HG02623 (cell line): Measurements from ENCODE around the gene HMGA1.
"Not testable (repeated sequence)": the region's sequence is repeated elsewhere in the genome, so short reads cannot be mapped to it uniquely, and the experiment has no call there.

ENCODE experiments used
- ATAC-seq: cut with Tn5 transposase; IDR thresholded peaks from one replicate; pipeline ENCODE4 v1.9.1; 2021; ENCODE audit warnings: moderate library complexity; ENCODE audit not compliant: unreplicated experiment

HMGA1 gene

DNA sequence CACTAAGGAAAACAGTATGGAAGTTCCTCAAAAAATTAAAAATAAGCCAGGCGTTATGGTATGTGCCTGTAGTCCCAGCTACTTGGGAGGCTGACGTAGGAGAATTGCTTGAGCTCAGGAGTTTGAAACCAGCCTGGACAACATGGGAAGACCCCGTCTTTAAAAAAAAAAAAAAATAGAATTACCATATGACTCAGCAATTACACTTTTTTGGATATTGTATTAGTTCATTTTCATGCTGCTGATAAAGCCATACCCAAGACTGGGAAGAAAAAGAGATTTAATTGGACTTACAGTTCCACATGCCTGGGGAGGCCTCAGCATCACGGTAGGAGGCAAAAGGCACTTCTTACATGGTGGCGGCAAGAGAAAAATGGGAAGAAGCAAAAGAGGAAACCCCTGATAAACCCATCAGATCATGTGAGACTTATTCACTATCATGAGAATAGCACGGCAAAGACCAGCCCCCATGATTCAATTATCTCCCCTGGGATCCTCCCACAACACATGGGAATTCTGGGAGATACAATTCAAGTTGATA, 22.9 kb downstream of the HMGA1 start:
- ATAC-seq: no peak

DNA sequence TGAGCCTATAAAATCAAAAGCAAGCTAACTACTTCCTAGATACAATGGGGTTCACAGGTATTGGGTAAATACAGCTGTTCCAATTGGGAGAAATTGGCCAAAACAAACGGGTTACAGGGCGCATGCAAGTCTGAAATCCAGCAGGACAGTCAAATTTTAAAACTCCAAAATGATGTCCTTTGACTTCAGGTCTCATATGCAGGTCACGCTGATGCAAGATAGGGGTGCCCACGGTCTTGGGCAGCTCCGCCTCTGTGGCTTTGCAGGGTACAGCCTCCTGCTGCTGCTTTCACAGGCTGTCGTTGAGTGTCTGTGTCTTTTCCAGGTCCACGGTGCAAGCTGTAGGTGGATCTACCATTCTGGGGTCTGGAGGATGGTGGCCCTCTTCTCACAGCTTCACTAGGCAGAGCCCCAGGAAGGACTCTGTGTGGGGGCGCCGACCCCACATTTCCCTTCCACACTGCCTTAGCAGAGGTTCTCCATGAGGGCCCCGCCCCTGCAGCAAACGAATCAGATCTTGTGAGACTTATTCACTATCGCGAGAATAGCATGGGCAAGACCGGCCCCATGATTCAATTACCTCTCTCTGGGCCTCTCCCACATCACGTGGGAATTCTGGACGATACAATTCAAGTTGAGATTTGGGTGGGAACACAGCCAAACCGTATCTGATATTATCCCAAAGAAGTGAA, 24.0 kb downstream of the HMGA1 start:
- ATAC-seq: no peak

DNA sequence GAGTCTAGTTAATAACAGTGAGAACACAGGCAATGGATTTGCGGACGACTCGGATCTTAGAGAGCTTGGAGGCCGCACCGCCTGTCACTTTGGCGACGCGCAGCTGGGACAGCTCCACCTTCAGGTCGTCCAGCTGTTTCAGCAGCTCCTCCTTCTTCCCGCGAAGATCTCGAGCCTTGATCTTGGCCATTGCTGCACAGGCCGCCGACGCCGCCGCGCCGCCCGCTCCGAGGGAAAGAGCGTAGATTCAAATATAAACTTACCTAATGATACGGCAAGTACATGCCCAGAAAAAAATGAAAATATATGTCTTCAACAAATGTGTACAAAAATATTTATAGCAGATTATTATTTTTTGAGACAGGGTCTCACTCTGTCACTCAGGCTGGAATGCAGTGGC, 26.8 kb downstream of the HMGA1 start:
- ATAC-seq: not testable (repeated sequence)

DNA sequence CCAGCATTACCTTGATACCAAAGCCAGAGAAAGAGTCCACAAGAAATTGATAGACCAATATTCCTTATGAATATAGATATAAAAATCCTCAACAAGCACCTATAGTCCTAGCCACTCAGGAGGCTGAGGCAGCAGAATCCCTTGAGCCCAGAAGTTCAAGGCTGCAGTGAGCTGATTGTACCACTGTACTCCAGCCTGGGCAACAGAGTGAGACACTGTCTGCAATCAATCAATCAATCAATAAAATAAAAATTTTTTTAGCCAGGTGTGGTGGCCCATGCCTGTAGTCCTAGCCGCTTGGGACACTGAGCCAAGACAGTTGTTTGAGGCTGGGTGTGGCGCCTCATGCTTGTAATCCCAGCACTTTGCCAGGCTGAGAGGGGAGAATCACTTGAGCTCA, 31.1 kb downstream of the HMGA1 start:
- ATAC-seq: no peak

GRCh38 chr6:34269132-34269531, 32.5 kb downstream of the HMGA1 start:
- not testable (repeated sequence) for ATAC-seq

- not testable (repeated sequence) for ATAC-seq
Observed at GRCh38 chr6:34269658-34270341, 33.1 kb downstream of the HMGA1 start.

GRCh38 chr6:34272013-34272926, 35.6 kb downstream of the HMGA1 start:
- ATAC-seq: no peak

GRCh38 chr6:34273242-34273805, 36.7 kb downstream of the HMGA1 start:
- no peak for ATAC-seq

- no peak for ATAC-seq
Observed at GRCh38 chr6:34274129-34274528, 37.5 kb downstream of the HMGA1 start.

DNA sequence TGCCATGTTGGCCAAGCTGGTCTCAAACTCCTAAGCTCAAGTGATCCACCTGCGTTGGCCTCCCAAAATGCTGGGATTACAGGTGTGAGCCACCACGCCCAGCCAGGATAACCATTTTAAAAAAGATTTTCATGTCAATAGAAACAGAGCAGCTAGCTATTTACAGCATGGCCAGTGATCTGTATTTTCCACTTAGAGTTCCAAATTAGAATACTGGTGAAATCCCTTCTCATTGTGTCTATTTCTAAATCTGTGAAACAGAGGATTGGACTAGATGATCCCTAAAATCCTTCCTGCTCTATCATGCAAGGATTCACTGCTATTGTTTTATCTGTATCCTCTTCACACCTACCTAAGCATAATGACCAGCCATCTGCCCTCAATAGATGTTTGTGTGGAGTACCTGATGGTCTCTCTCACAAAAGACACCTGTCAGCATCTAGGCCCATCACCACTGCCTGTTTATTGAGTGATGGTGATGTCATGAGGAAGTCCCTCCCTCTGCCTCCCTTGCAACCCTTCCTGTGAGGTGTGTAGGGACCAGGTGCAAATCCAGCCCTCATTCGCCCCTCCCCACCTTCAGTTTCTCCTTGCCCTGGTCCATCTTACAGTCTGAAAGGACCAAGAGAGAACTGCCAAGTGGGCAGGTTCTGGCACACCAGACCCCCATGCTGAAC, 38.6 kb downstream of the HMGA1 start:
- ATAC-seq: no peak

- ATAC-seq: no peak
Observed at GRCh38 chr6:34276191-34276590, 39.5 kb downstream of the HMGA1 start.

DNA sequence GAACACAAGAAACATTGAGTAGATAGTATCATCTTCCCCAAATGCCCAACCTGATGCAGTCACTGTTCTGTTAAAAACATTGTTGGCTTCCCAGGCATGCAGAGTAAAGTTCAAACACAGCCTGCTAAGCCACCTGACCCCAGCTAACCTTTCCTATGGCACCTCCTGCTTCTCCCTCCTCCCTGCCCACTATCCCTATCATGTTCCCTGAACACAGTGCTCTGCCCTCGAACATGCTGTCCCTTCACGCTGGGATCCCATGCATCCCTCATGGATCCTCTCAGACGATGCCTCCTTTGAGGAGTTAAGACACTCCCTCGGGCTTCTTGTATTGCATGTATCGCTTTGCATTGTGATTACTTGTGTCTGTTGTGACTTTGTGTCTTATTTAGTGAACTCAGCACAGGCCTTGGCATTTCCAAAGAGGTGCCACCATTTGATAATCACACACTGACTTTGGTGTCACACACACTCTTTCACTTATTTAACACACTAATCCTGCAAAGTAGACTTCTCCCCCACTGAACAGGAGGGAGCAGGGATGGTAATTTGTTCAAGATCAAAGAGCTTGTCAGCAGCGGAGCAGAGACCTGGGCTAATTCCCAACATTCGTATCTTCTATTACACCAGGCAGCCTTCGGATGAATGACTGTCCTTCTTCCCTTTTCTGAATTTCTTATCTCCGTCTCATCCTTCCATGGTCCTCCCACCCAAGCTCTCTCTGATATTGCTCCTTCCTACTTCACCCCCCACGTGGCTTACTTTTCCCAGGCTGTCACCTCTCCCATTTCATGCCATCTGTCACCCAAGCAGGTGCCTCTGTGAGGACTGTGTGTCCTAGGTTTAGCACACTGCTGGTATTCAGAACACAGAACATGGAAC, 40.4 kb downstream of the HMGA1 start:
- no peak for ATAC-seq

GRCh38 chr6:34277763-34278112, 41.1 kb downstream of the HMGA1 start:
- ATAC-seq: no peak

GRCh38 chr6:34278833-34279232, 42.2 kb downstream of the HMGA1 start:
- ATAC-seq: no peak

DNA sequence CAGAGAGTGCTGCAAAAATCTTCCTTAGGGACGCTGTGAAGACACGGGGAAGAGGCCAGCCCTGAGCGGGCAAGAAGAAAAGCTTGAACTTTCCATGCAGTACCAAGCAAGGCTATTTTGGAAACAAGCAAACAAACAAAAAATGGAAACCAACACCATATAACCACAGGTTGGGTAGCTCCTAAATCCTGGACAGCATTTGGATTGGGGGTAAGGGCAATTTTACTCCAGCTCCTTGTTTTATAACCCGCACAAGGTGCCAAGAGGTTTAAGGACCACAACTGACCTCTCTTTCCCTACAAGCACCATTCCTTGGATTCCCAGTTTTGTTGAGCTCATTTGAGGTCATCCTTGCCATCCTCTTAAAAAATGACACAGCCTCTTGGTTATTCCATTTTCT, 43.5 kb downstream of the HMGA1 start:
- no peak for ATAC-seq

- no peak for ATAC-seq
Observed at GRCh38 chr6:34281702-34282334, 45.1 kb downstream of the HMGA1 start.

DNA sequence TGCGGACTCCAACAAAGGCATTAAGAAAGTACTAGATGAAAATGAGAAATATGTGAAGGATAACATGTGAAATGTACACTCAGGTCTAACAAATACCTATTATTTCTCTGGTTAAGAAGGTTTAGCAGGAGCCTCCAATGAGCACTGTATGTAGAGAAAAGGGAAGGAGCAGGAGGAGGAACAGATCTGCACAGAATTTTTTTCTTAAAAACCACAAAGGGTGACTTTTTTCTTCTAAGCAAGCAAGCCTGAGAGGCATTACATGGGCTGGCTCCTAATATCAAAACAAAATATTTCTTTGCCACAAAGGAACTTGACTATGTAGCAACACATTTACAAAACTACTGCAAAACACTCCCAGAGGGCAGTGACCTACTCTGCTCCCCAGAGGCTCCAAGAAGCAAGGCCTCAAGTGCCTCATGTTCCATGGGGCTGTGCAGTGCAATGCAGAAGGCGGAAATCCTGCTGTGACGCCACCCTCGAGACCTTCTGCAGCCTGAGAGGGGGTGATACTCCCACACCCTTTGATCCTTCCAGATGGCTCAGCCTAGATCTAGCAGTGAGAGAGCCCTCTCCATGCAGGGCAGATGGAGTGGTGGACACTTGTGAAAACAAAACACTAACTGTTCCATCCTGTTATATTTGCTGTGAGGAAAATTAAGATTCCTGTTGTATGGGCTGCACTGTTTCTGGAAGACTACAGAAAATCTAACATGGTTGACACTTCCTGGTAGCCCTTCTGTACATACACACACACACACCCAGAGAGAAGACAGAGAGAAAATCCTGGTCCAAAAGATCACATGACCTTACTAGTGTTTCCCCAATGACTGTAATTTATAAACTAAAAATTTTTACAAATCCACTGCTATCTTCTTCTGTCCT, 48.1 kb downstream of the HMGA1 start:
- ATAC-seq: no peak
